ENCODE data around the gene FLYWCH1.

- no peak for TF ChIP-seq EZH2 (IDR thresholded peaks at IDR 0.05; ENCODE audit: insufficient read depth, poor library complexity, severe bottlenecking)
- no peak for TF ChIP-seq EZH2phosphoT487 (IDR thresholded peaks at IDR 0.05; ENCODE audit: insufficient read depth, low read depth)
Observed at GRCh38 chr16:2976673-2977072, 64.9 kb downstream of the FLYWCH1 start.

All from GM23248 (cell line).